ENCODE measurements around the gene NR3C1.

DNA sequence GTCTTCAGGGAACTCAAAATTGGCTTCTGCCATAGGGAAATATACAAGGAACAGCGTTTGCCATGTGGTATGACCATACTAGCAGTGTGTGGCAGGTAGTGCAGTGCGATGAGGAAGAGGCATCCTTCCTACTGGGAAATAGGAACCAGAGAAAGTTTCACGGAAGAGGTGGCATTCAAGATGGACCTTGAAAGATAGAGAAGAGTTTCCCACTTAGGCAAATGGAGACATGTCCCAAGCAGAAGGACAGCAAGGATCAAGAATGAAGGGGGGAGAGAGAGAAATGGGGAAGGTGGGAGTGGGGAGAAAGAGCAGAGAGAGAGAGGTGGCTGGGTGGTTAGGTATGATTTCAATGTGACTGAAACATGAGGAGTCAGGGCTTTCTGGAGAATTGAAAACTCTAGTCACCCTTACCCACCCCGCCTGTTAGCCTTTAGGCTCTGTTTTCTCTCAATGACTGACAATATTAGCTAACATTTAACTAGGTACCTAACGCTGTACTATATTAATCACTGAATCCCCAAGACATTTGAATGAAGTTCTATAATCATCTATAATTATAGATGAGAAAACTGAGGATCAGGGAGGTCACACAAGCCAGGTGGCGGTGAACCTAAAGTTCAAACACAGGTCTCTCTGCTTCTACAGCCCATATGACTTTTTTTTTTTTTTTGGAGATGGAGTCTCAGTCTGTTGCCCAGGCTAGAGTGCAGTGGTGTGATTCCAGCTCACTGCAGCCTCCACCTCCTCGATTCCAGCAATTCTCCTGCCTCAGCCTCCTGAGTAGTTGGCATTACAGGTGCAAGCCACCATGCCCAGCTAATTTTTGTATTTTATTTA is 171.3 kb downstream of the NR3C1 start:
- TF ChIP-seq EZH2phosphoT487 (IDR thresholded peaks at IDR 0.05) (no peak), EZH2 (IDR thresholded peaks at IDR 0.05) (no peak)
- TF ChIP-seq, protein P1, sequence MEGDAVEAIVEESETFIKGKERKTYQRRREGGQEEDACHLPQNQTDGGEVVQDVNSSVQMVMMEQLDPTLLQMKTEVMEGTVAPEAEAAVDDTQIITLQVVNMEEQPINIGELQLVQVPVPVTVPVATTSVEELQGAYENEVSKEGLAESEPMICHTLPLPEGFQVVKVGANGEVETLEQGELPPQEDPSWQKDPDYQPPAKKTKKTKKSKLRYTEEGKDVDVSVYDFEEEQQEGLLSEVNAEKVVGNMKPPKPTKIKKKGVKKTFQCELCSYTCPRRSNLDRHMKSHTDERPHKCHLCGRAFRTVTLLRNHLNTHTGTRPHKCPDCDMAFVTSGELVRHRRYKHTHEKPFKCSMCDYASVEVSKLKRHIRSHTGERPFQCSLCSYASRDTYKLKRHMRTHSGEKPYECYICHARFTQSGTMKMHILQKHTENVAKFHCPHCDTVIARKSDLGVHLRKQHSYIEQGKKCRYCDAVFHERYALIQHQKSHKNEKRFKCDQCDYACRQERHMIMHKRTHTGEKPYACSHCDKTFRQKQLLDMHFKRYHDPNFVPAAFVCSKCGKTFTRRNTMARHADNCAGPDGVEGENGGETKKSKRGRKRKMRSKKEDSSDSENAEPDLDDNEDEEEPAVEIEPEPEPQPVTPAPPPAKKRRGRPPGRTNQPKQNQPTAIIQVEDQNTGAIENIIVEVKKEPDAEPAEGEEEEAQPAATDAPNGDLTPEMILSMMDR (IDR thresholded peaks at IDR 0.05) = no peak

Measured in neural progenitor cell (in vitro differentiated cells).